Duodenal mucosa (tissue), 2 donors: ENCODE data around the gene IRS1.

Source experiments
- H3K27ac ChIP-seq: one replicate; pipeline ENCODE4 v1.7.0; 2013; ENCODE audit warnings: low read depth, low read length
- H3K27me3 ChIP-seq, 2 donors: one replicate each; pipeline ENCODE4 v1.7.0; 2013; ENCODE audit warnings: low read length in 2 of 2, control low read depth in 1 of 2; ENCODE audit not compliant: insufficient read depth in 2 of 2, control insufficient read depth in 1 of 2
- H3K36me3 ChIP-seq, 2 donors: one replicate each; pipeline ENCODE4 v1.7.0; 2013; ENCODE audit warnings: low read length in 2 of 2, control low read depth in 1 of 2; ENCODE audit not compliant: insufficient read depth in 2 of 2, control insufficient read depth in 1 of 2
- H3K4me1 ChIP-seq, 2 donors: one replicate each; pipeline ENCODE4 v1.7.0; 2013; ENCODE audit warnings: low read length in 2 of 2, control low read depth in 1 of 2; ENCODE audit not compliant: insufficient read depth in 2 of 2, control insufficient read depth in 1 of 2
- H3K4me3 ChIP-seq, 2 donors: one replicate each; pipeline ENCODE4 v1.7.0; 2013; ENCODE audit warnings: low read length in 2 of 2, low read depth in 1 of 2
- H3K9ac ChIP-seq, 2 donors: one replicate each; pipeline ENCODE4 v1.7.0; 2013; ENCODE audit warnings: low read length in 2 of 2, low read depth in 1 of 2
- H3K9me3 ChIP-seq, 2 donors: one replicate each; pipeline ENCODE4 v1.7.0; 2013; ENCODE audit warnings: low read length in 2 of 2, control low read depth in 1 of 2; ENCODE audit not compliant: control insufficient read depth in 1 of 2

The IRS1 gene

DNA sequence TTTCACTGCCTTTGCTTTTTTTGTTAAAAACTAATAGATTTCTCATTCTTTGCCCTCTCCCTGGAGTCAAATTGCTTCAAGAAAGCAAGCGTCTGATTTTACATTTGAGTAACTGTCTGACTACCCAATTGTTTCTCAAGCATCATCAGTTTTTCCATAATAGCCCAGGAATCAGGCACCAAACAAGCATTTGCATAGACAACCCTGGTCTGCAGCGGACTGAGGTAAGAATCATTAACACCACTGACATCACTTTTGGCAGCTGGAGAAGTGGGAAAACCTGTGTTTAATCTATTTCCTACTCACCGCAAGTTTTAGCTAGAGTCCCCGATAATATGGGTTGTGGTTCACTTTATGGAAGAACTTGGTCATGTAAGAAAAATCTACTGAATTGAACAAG lies 55.7 kb downstream of the IRS1 start:
- H3K27ac ChIP-seq: no peak overlapping the region
- H3K4me3 ChIP-seq: no peak overlapping the region
- no peaks in the 10 kb centered on the region for H3K36me3 ChIP-seq
- no peaks in the 10 kb centered on the region for H3K27me3 ChIP-seq
- H3K9ac ChIP-seq: no peak overlapping the region
- H3K4me1 ChIP-seq: peaks cover 8 to 16% of the 10 kb centered on the region in 2 donors
- H3K9me3 ChIP-seq: peaks cover 0 to 5% of the 10 kb centered on the region in 2 donors

GRCh38 chr2:226742347-226742746 lies 57.3 kb downstream of the IRS1 start:
- no peak overlapping the region for H3K4me3 ChIP-seq
- no peak overlapping the region for H3K9ac ChIP-seq
- peaks cover 14 to 23% of the 10 kb centered on the region in 2 donors for H3K4me1 ChIP-seq

DNA sequence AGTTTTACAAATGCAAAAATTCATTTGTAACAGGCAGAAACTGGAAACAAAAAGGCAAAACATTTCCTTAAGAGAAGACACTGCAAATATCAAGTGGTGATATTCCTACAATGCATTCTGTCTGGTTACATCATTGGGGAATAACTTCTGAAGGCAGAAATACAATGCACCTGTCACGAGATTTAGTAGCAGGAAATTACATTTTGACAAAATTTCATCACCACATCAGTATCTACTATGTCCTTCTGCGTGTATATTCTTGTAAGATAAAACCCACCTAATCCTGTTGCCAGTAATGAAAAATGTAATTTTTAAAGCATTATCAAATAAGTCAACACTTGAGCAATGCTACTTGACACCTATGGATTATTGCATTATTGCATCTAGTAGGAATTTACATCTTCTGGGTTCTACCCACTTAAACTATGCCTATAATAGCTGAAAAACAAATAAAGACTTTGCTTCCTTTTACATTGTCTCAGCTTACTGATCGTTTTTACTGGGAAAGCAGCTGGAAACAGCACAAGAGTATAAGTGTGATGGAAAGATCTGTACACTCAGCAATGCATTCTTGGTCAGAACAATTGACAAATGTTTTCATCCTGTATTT lies 59.5 kb downstream of the IRS1 start:
- Histone ChIP-seq H3K9ac (no peak overlapping the region), H3K9me3 (no peaks in the 10 kb centered on the region), H3K27me3 (no peaks in the 10 kb centered on the region), H3K27ac (no peak overlapping the region), H3K4me1 (peaks cover 14 to 23% of the 10 kb centered on the region in 2 donors), H3K36me3 (no peaks in the 10 kb centered on the region), H3K4me3 (no peak overlapping the region)

More at GRCh38 chr2:226742347-226742746, 57.3 kb downstream of the IRS1 start:
- H3K27me3 ChIP-seq: no peaks in the 10 kb centered on the region
- no peak overlapping the region for H3K27ac ChIP-seq
- no peaks in the 10 kb centered on the region for H3K36me3 ChIP-seq
- H3K9me3 ChIP-seq: peaks cover 0 to 4% of the 10 kb centered on the region in 2 donors

GRCh38 chr2:226739545-226740030 lies 60.0 kb downstream of the IRS1 start:
- no peak overlapping the region for H3K9ac ChIP-seq
- no peak overlapping the region for H3K27ac ChIP-seq
- H3K9me3 ChIP-seq: no peaks in the 10 kb centered on the region
- H3K4me1 ChIP-seq: peaks cover 14 to 23% of the 10 kb centered on the region in 2 donors
- no peaks in the 10 kb centered on the region for H3K36me3 ChIP-seq
- no peaks in the 10 kb centered on the region for H3K27me3 ChIP-seq
- H3K4me3 ChIP-seq: peak overlapping the region in 1 of 2 donors; percentile 16

DNA sequence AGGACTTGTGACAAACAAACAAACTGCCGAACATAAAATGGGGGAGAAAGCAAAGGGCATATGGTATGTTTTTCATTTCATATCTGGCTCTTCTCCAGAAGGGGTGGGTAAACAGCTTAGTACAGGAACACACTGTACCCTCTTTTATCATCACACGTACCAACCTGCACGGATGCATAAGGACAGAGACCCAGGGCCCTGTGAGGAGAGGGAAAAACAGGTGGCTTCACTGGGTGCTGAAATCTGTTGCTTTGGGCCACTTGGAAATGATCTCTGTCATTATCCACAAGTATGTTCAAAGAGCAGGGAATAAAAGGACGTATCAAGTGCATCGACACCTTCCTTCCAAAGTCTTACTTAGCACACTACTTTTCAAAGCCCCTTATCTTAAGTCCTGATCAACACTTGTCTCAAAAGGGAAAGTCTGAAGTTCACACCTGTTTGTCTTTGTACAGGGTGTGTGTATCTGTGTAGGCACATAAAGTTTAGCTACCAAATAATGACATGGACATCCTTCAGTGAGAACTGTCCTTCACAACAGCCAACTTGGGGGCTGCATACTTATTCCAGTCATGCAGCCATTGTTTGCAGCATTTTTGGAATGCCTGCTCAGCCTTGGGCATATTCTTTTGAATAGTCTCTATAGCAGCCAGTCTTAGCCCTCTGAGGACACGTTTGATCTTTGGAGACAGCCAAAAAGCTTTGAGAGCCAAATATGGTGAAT lies 60.6 kb downstream of the IRS1 start:
- H3K27ac ChIP-seq: no peak overlapping the region
- peak overlapping the region in 1 of 2 donors; percentile 16 for H3K4me3 ChIP-seq
- no peaks in the 10 kb centered on the region for H3K27me3 ChIP-seq
- no peaks in the 10 kb centered on the region for H3K9me3 ChIP-seq
- H3K36me3 ChIP-seq: no peaks in the 10 kb centered on the region
- peaks cover 14 to 23% of the 10 kb centered on the region in 2 donors for H3K4me1 ChIP-seq
- H3K9ac ChIP-seq: no peak overlapping the region

DNA sequence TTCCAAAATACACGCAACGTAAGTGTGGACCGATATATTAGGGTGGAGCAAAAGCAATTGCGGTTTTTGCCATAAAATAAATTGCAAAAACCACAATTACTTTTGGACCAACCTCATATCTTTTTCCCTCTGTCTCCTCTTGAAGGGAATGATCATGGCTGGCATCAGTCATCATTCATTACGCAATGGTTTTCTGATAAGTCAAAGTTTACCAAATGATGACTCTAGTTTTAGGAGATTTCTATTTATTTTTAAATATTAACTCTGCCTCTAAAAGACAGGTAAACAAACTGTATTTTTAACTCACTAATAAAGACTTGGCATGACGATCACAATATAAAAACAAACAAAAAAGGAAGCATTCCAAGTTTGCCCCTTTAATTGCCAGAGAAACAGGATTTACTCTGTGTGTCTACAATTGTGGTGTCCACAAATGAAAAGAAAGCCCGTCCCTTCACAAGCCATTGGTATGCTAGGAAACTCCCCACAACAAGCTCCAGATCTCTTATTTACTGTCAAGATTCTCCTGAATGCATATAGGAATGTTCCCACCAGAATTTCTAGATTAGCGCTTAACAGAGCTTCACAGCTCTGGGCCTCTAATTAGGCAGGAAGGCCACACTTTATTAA lies 61.3 kb downstream of the IRS1 start:
- Histone ChIP-seq H3K27ac (no peak overlapping the region), H3K4me1 (peaks cover 20 to 29% of the 10 kb centered on the region in 2 donors), H3K9ac (no peak overlapping the region), H3K27me3 (no peaks in the 10 kb centered on the region), H3K36me3 (no peaks in the 10 kb centered on the region), H3K9me3 (no peaks in the 10 kb centered on the region), H3K4me3 (no peak overlapping the region)

GRCh38 chr2:226736382-226736781 lies 63.2 kb downstream of the IRS1 start:
- no peak overlapping the region for H3K9ac ChIP-seq
- H3K9me3 ChIP-seq: no peaks in the 10 kb centered on the region
- no peak overlapping the region for H3K4me3 ChIP-seq
- no peaks in the 10 kb centered on the region for H3K36me3 ChIP-seq
- H3K27ac ChIP-seq: no peak overlapping the region
- H3K27me3 ChIP-seq: no peaks in the 10 kb centered on the region
- H3K4me1 ChIP-seq: peaks cover 25 to 37% of the 10 kb centered on the region in 2 donors

DNA sequence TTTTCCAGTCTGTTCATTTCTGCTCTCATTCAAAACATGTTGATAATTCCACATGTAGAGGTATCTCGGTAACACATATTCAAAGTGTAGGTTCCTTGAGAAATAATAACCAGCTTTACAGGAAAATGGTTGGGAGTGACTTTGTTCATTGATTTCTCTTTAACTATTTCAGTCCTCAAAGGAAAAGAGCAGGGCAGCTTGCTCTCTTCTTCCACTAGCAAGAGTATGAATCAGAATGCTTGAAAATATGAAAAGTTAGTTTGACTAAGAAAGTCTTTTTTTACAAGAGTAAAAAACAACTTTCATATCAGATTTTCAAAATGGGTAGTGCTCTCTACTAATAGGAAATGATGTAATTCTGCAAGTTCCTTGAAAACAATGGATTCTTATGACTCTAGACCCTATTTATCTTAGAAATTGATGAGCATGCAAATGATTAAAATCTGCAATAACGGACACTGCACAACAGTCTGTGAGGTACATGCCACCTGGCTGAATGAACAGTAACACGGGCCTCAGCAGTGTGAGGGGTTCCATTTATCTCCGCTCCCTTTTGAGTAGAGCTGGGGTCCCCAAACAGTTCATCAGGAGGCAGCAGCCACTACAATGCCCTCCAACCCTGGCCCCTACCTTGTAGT lies 65.6 kb downstream of the IRS1 start:
- no peak overlapping the region for H3K27ac ChIP-seq

DNA sequence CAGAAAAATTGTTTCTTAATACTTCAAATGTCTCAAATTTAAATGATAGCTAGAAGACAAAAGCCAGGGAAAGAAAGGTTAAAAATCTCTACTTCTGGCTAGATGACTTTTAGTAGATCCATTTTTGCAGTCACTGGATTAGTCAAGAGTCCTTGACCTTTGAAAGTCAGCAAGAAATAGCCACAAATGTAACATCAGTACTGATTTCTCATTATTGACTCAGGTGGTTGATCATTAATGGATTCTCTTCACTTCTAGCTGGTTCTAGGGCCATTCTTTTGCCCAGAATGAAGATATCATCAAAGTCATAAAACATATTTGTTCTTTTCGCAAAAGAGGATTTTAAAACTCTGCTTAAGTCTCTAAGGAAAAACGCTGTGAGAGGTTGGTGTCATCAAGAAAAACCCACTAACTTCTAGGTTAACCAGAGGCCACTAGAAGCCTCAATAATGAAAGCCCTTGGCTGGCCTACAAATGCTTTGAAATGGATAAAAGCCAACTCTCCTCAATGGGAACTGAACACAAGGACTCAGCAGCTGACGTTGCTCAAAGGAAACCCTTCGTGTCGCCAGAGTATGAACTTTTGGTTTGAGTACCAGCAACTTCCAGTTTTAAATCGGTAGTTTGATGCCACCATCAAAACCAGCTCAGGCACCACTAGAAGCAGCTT lies 66.3 kb downstream of the IRS1 start:
- Histone ChIP-seq H3K9ac (no peak overlapping the region), H3K36me3 (no peaks in the 10 kb centered on the region), H3K27me3 (no peaks in the 10 kb centered on the region), H3K4me3 (no peak overlapping the region), H3K27ac (no peak overlapping the region), H3K9me3 (no peaks in the 10 kb centered on the region), H3K4me1 (peaks cover 12 to 15% of the 10 kb centered on the region in 2 donors)

More for the DNA sequence above, 65.6 kb downstream of the IRS1 start:
- Histone ChIP-seq H3K4me3 (no peak overlapping the region), H3K9ac (no peak overlapping the region), H3K9me3 (no peaks in the 10 kb centered on the region), H3K27me3 (no peaks in the 10 kb centered on the region), H3K4me1 (peaks cover 19 to 22% of the 10 kb centered on the region in 2 donors), H3K36me3 (no peaks in the 10 kb centered on the region)
